Hepatocyte (in vitro differentiated cells): ENCODE results near the gene DPCD. TPM values are rescaled to one million over a fixed set of nuclear protein-coding genes. Genes with fewer than 3 reads are reported as not detected.

Source experiments
- DNase-seq: peaks from one replicate; pipeline ENCODE4 v3.0.0-alpha.2; 2016; ENCODE audit warnings: low spot score
- H2AFZ ChIP-seq: fragments of 200-600 bp; sonication (generic); 2 replicates; pipeline ENCODE4 v1.6.0; 2016; ENCODE audit warnings: antibody characterized with exemption, mild to moderate bottlenecking
- H3K27ac ChIP-seq: fragments of 200-600 bp; sonication (generic); 2 replicates; pipeline ENCODE4 v1.5.1; 2016; ENCODE audit warnings: mild to moderate bottlenecking
- H3K27me3 ChIP-seq: fragments of 200-600 bp; sonication (generic); 2 replicates; pipeline ENCODE4 v1.6.1; 2016
- H3K36me3 ChIP-seq: fragments of 200-600 bp; sonication (generic); replicated peaks from 2 replicates; pipeline ENCODE4 v1.5.1; 2016; ENCODE audit warnings: low read depth; ENCODE audit not compliant: insufficient read depth
- H3K4me1 ChIP-seq: fragments of 200-600 bp; sonication (generic); 2 replicates; pipeline ENCODE4 v1.5.1; 2016; ENCODE audit warnings: mild to moderate bottlenecking, moderate library complexity; ENCODE audit not compliant: insufficient read depth
- H3K4me2 ChIP-seq: fragments of 200-600 bp; sonication (generic); 2 replicates; pipeline ENCODE4 v1.6.0; 2016
- H3K4me3 ChIP-seq: fragments of 200-600 bp; sonication (generic); 2 replicates; pipeline ENCODE4 v1.5.1; 2016; ENCODE audit warnings: mild to moderate bottlenecking
- H3K79me2 ChIP-seq: fragments of 200-600 bp; sonication (generic); 2 replicates; pipeline ENCODE4 v1.6.0; 2017; ENCODE audit warnings: mild to moderate bottlenecking
- H3K9me2 ChIP-seq: fragments of 200-600 bp; sonication (generic); replicated peaks from 2 replicates; pipeline ENCODE4 v1.6.0; 2017; ENCODE audit warnings: mild to moderate bottlenecking; ENCODE audit not compliant: insufficient read depth
- H3K9me3 ChIP-seq: fragments of 200-600 bp; sonication (generic); 2 replicates; pipeline ENCODE4 v1.5.1; 2016; ENCODE audit warnings: low read depth, mild to moderate bottlenecking
- H4K20me1 ChIP-seq: fragments of 200-600 bp; sonication (generic); 2 replicates; pipeline ENCODE4 v1.6.0; 2016; ENCODE audit warnings: mild to moderate bottlenecking; ENCODE audit not compliant: insufficient read depth, poor library complexity, severe bottlenecking
- CTCF ChIP-seq: fragments of 200-600 bp; sonication (generic); IDR thresholded peaks from 2 replicates; pipeline ENCODE4 v1.5.1; 2016; ENCODE audit warnings: antibody characterized with exemption, mild to moderate bottlenecking; ENCODE audit not compliant: poor library complexity
- EZH2 ChIP-seq: fragments of 200-600 bp; sonication (generic); IDR thresholded peaks from 2 replicates; pipeline ENCODE4 v1.6.1; 2016; ENCODE audit warnings: antibody characterized with exemption, mild to moderate bottlenecking, borderline replicate concordance
- EZH2phosphoT487 ChIP-seq: fragments of 200-600 bp; sonication (generic); IDR thresholded peaks from one replicate; pipeline ENCODE4 v1.6.1; 2018; ENCODE audit warnings: antibody characterized with exemption, mild to moderate bottlenecking, low read depth, moderate library complexity; ENCODE audit not compliant: unreplicated experiment, severe bottlenecking
- WGBS: methylation state at CpG from one replicate; pipeline ENCODE4 v1.1.6; 2016; ENCODE audit warnings: low lambda C conversion rate; ENCODE audit errors: missing lambda C conversion rate; 5-methylcytosine and 5-hydroxymethylcytosine counted together
- polyA plus RNA-seq: library from polyadenylated mRNA; unstranded; fragments of >200 nt; fragmentation: Nextera tagmentation; extraction: Ambion mirVana; gene quantifications from 2 replicates; pipeline ENCODE4 v1.2.1, GENCODE V29; 2016
- total RNA-seq: library from RNA; depleted of rRNA; stranded (reverse); fragments of >200 nt; gene quantifications from 2 replicates; pipeline ENCODE4 v1.2.3, GENCODE V29; 2014

The DPCD gene
- total and polyA plus RNA-seq, 2 experiments from 2014 or later: 24.8 to 26.5 TPM

GRCh38 chr10:101558671-101559595 is 29.2 kb upstream of the DPCD start:
- DNase-seq: no peak

GRCh38 chr10:101559596-101560297 is 28.4 kb upstream of the DPCD start:
- 85% methylated on average over 12 of the region's 12 CpGs for WGBS
- Histone ChIP-seq H3K36me3 (no peaks in the 10 kb centered on the region), H3K27ac (no peak overlapping the region), H3K9me3 (no peaks in the 10 kb centered on the region), H3K9me2 (no peaks in the 10 kb centered on the region), H4K20me1 (no peaks in the 10 kb centered on the region), H3K79me2 (no peaks in the 10 kb centered on the region), H3K27me3 (peaks cover under 1% of the 10 kb centered on the region), H3K4me1 (no peaks in the 10 kb centered on the region), H3K4me2 (no peak overlapping the region), H2AFZ (no peak overlapping the region), H3K4me3 (no peak overlapping the region)
- DNase-seq: no peak
- TF ChIP-seq EZH2 (no peak), EZH2phosphoT487 (no peak), CTCF (no peak)

More at GRCh38 chr10:101558671-101559595, 29.2 kb upstream of the DPCD start:
- H3K9me2 ChIP-seq: no peaks in the 10 kb centered on the region
- H3K36me3 ChIP-seq: no peaks in the 10 kb centered on the region
- WGBS: 79% methylated on average over 15 of the region's 18 CpGs
- H2AFZ ChIP-seq: no peak overlapping the region
- no peaks in the 10 kb centered on the region for H3K79me2 ChIP-seq
- H3K9me3 ChIP-seq: no peaks in the 10 kb centered on the region
- H3K4me3 ChIP-seq: no peak overlapping the region
- no peak overlapping the region for H3K27ac ChIP-seq
- TF ChIP-seq EZH2phosphoT487: no peak
- TF ChIP-seq EZH2: no peak
- no peak for TF ChIP-seq CTCF
- H3K4me2 ChIP-seq: no peak overlapping the region
- H3K4me1 ChIP-seq: no peaks in the 10 kb centered on the region
- no peaks in the 10 kb centered on the region for H3K27me3 ChIP-seq
- H4K20me1 ChIP-seq: no peaks in the 10 kb centered on the region

GRCh38 chr10:101560298-101561067 is 27.6 kb upstream of the DPCD start:
- no peak for DNase-seq
- H3K79me2 ChIP-seq: no peaks in the 10 kb centered on the region
- no peak overlapping the region for H3K4me3 ChIP-seq
- no peak for TF ChIP-seq EZH2
- TF ChIP-seq CTCF: no peak
- no peak for TF ChIP-seq EZH2phosphoT487
- no peak overlapping the region for H3K27ac ChIP-seq
- whole genome bisulfite sequencing: 78% methylated on average over 2 of the region's 2 CpGs
- H3K4me2 ChIP-seq: no peak overlapping the region
- no peaks in the 10 kb centered on the region for H3K9me2 ChIP-seq
- no peak overlapping the region for H2AFZ ChIP-seq
- no peaks in the 10 kb centered on the region for H4K20me1 ChIP-seq
- H3K27me3 ChIP-seq: peaks cover 7% of the 10 kb centered on the region
- no peaks in the 10 kb centered on the region for H3K9me3 ChIP-seq
- no peaks in the 10 kb centered on the region for H3K36me3 ChIP-seq
- H3K4me1 ChIP-seq: no peaks in the 10 kb centered on the region
